Nephron progenitor cell (in vitro differentiated cells): ENCODE results near the gene CPNE1.
A peak's percentile ranks its signal among the peaks of the same experiment; 100 is the strongest.

Experiments
- DNase-seq: peaks from one replicate; pipeline ENCODE4 v3.0.0; 2021
- H3K27ac Mint-ChIP-seq: 2 replicates; pipeline ENCODE4 v1.8.0; 2021; ENCODE audit warnings: mild to moderate bottlenecking, moderate library complexity, mixed read lengths
- H3K27me3 Mint-ChIP-seq: 2 replicates; pipeline ENCODE4 v1.8.0; 2021; ENCODE audit warnings: mild to moderate bottlenecking, low read depth, mixed read lengths; ENCODE audit not compliant: poor library complexity
- H3K36me3 Mint-ChIP-seq: 2 replicates; pipeline ENCODE4 v1.8.0; 2021; ENCODE audit warnings: low read depth, mixed read lengths
- H3K4me1 Mint-ChIP-seq: 2 replicates; pipeline ENCODE4 v1.8.0; 2021; ENCODE audit warnings: mixed read lengths
- H3K4me3 Mint-ChIP-seq: 2 replicates; pipeline ENCODE4 v1.8.0; 2021; ENCODE audit warnings: mild to moderate bottlenecking, moderate library complexity, mixed read lengths
- H3K9me3 Mint-ChIP-seq: 2 replicates; pipeline ENCODE4 v1.8.0; 2021; ENCODE audit warnings: mild to moderate bottlenecking, moderate library complexity, mixed read lengths
- TF ChIP-seq, protein P1 (sequence below): fragments of 200-600 bp; sonication (generic); IDR thresholded peaks from 2 replicates; pipeline ENCODE4 v1.5.0; 2021; ENCODE audit warnings: antibody characterized with exemption

CPNE1 gene

DNA sequence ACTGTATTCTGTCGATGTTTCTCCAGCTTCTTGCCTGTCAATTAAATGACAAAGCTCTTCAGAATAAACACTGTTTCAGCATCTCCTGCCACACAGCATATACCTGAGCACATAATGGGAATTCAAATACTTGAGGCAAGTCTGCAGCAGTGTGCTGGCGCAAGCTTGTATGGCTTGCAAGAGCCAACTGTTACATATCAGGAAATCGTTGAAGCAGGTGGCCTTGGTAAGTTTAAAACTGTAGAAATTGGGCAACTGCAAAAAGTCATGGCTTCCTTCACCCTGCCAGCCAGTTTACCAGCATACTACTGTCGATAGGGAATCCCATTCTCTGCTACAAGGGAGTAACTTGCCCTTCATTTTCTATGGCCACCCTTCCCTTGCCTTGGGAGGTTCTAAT is 23.0 kb downstream of the CPNE1 start:
- no peak for DNase-seq

DNA sequence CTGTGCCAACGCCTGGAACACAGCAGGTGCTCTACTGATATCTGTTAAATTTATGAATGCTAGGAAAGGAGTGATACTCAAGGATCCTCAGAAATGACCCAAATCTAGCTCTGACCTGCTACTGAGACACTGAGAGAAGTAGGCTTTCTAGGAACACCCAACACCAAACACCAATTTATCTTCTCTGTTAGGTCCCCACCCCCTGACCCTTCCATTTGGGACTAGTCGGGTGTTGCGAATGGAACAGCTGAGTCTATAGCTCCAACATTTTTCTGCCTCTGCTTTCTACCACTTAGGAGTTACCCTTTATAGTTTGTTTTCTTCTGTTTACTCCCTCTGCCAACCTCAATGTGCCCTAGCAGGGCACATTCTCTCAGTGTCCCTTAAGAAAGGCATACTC is 24.0 kb downstream of the CPNE1 start:
- Mint-ChIP-seq H3K27me3 (no peaks in the 10 kb centered on the region), H3K36me3 (peaks cover 17% of the 10 kb centered on the region), H3K4me3 (no peak overlapping the region), H3K4me1 (peaks cover 33% of the 10 kb centered on the region), H3K27ac (peak overlapping the region; percentile 4), H3K9me3 (no peaks in the 10 kb centered on the region)
- TF ChIP-seq, protein P1, sequence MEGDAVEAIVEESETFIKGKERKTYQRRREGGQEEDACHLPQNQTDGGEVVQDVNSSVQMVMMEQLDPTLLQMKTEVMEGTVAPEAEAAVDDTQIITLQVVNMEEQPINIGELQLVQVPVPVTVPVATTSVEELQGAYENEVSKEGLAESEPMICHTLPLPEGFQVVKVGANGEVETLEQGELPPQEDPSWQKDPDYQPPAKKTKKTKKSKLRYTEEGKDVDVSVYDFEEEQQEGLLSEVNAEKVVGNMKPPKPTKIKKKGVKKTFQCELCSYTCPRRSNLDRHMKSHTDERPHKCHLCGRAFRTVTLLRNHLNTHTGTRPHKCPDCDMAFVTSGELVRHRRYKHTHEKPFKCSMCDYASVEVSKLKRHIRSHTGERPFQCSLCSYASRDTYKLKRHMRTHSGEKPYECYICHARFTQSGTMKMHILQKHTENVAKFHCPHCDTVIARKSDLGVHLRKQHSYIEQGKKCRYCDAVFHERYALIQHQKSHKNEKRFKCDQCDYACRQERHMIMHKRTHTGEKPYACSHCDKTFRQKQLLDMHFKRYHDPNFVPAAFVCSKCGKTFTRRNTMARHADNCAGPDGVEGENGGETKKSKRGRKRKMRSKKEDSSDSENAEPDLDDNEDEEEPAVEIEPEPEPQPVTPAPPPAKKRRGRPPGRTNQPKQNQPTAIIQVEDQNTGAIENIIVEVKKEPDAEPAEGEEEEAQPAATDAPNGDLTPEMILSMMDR, result no peak
- DNase-seq, result no peak

More for the DNA sequence above, 23.0 kb downstream of the CPNE1 start:
- H3K36me3 Mint-ChIP-seq, result peaks cover 12% of the 10 kb centered on the region
- TF ChIP-seq, protein P1, result no peak
- no peaks in the 10 kb centered on the region for H3K9me3 Mint-ChIP-seq
- no peaks in the 10 kb centered on the region for H3K27me3 Mint-ChIP-seq
- H3K4me3 Mint-ChIP-seq, result no peak overlapping the region
- no peak overlapping the region for H3K27ac Mint-ChIP-seq
- peaks cover 28% of the 10 kb centered on the region for H3K4me1 Mint-ChIP-seq

DNA sequence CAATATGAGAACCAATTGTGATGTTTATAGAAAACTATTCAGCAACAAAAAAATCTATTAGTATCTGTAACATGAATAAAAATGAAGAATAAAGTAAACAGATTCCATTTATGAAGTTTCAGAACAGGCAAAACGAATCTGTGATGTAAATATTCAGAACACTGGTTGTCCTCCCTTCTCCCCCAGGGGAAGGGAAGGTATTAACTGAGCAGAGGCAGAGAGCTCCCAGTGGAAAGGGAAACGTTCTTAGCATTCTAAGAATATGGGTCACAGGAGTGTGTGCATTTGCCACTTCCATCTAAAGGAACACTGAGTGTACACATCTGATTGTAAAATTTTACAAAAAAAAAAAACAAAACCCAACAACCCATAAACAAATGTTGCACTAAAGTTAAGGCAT is 25.9 kb downstream of the CPNE1 start:
- DNase-seq, result no peak
- TF ChIP-seq, protein P1, result no peak
- peaks cover 37% of the 10 kb centered on the region for H3K4me1 Mint-ChIP-seq
- no peaks in the 10 kb centered on the region for H3K9me3 Mint-ChIP-seq
- no peak overlapping the region for H3K4me3 Mint-ChIP-seq
- H3K27ac Mint-ChIP-seq, result no peak overlapping the region
- H3K27me3 Mint-ChIP-seq, result no peaks in the 10 kb centered on the region
- H3K36me3 Mint-ChIP-seq, result peaks cover 27% of the 10 kb centered on the region

DNA sequence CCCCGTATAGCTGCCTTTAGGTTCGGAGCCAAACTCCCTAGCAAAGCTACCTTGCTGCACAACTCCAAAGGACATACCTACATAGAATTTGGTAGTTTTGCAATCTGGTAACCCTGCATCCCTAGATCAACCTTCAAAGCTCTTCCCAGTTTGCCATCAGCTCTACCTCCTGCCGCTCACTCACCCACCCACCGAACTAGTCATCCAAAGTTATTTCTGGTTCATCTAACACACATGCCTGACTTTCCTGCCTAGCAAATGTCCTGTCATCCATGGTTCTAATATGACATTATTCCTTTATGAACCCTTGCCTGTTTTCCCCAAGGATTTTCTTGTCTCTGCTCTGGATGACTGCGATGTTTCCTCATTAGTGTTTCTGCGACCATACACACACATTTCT is 27.4 kb downstream of the CPNE1 start:
- Mint-ChIP-seq H3K27me3 (no peaks in the 10 kb centered on the region), H3K27ac (peak overlapping the region; percentile 79), H3K9me3 (no peaks in the 10 kb centered on the region), H3K36me3 (peaks cover 32% of the 10 kb centered on the region), H3K4me1 (peaks cover 37% of the 10 kb centered on the region), H3K4me3 (no peak overlapping the region)
- no peak for DNase-seq
- TF ChIP-seq, protein P1, result no peak

DNA sequence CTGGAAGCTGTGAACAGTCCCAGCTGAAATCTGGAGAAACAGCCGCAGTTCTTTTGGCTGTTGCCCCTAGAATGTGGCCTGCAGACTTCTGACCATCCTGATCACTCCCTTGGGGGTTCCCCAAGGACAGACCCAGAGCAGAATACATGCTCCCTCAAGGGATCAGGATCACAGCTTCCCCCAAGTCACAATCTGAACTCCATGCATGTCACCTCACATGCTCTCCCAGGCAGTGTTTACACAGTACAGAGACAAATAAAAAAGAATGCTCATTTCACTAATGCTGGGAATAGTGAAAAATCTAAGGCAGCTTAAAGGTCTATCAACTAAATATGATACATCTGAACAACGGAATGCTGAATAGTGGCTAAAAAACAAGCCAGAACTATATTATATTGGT is 28.6 kb downstream of the CPNE1 start:
- H3K9me3 Mint-ChIP-seq, result no peaks in the 10 kb centered on the region
- H3K27me3 Mint-ChIP-seq, result no peaks in the 10 kb centered on the region
- TF ChIP-seq, protein P1, result no peak
- H3K4me1 Mint-ChIP-seq, result peaks cover 36% of the 10 kb centered on the region
- peaks cover 39% of the 10 kb centered on the region for H3K36me3 Mint-ChIP-seq
- no peak overlapping the region for H3K4me3 Mint-ChIP-seq
- DNase-seq, result no peak
- peak overlapping the region; percentile 51 for H3K27ac Mint-ChIP-seq

DNA sequence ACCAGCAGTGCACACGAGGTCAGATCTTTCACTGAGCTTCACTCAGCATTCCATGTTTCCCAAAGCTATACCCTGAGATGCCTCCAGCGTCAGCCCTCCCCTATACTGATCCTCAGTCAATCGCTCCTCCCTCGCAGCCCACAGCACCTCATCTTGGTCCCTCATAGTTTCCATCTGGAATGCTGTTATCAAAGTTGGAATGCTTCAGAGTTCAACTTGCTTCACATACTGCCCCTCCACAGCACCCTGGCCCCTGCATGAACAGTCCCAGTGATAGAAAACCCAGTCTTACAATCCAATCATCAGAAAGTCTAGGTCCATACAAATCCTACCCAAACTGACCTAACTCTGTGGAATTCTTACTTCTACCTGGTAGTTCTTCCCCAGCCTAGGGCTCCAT is 29.0 kb downstream of the CPNE1 start:
- no peaks in the 10 kb centered on the region for H3K27me3 Mint-ChIP-seq
- peaks cover 32% of the 10 kb centered on the region for H3K4me1 Mint-ChIP-seq
- H3K36me3 Mint-ChIP-seq, result peaks cover 39% of the 10 kb centered on the region
- no peak for DNase-seq
- no peaks in the 10 kb centered on the region for H3K9me3 Mint-ChIP-seq
- TF ChIP-seq, protein P1, result no peak
- no peak overlapping the region for H3K4me3 Mint-ChIP-seq
- peak overlapping the region; percentile 51 for H3K27ac Mint-ChIP-seq
